ENCODE results near the gene CWF19L2.
"Not testable (repeated sequence)": the region's sequence is repeated elsewhere in the genome, so short reads cannot be mapped to it uniquely, and the experiment has no call there.

The CWF19L2 gene

DNA sequence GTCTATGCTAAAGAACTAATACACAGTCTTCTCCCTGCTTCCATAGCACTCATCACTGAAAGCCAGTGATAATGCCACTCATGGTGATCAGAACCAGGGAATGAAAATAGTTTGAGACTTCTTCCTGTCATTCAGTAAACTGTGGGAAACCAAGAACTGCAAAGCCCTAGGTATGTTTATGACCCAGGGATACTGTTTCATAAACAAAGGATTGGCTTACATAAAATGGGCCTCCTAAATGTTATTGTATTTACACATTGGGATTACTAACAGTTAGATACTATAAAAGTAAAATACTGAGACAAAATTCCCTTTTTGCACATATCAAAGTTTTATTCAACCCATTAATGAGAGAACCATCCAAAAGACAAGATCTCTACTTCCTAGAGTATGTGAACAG, 21.3 kb upstream of the CWF19L2 start:
- no peak overlapping the region for H3K4me3 ChIP-seq (ENCODE audit: low read depth in 1 of 2, low read length in 2 of 2)
- H3K36me3 ChIP-seq (ENCODE audit: control insufficient read depth in 1 of 2, insufficient read depth in 2 of 2, low read length in 2 of 2): no peaks in the 10 kb centered on the region
- no peaks in the 10 kb centered on the region for H3K4me1 ChIP-seq (ENCODE audit: control insufficient read depth in 1 of 2, insufficient read depth in 2 of 2, low read length in 2 of 2)
- H3K9ac ChIP-seq (ENCODE audit: low read depth in 1 of 2, low read length in 2 of 2): no peak overlapping the region
- no peak overlapping the region for H3K27ac ChIP-seq (ENCODE audit: low read depth, low read length)
- no peaks in the 10 kb centered on the region for H3K27me3 ChIP-seq (ENCODE audit: control insufficient read depth in 1 of 2, insufficient read depth in 2 of 2, low read length in 2 of 2)
- H3K9me3 ChIP-seq (ENCODE audit: control insufficient read depth in 1 of 2, low read length in 2 of 2): no peaks in the 10 kb centered on the region

DNA sequence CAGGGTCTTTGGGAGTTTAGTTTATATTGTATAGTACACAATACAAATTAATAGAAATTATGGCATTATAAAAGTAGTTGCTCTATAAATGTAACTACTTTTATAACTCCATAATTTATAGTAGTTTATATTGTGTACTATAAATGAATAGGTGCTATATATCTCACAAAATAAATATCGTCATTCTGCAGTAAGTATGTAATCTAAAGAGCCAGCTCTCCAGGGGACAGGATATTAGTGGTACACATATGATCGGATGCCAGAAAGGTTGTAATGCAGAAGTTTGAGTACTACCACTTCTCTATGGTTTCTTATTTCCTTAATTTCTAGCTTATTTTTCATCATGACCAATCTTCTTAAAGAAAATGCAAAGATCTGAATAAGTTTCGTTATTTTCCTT, 20.2 kb upstream of the CWF19L2 start:
- Histone ChIP-seq H3K4me1 (ENCODE audit: control insufficient read depth in 1 of 2, insufficient read depth in 2 of 2, low read length in 2 of 2) (no peaks in the 10 kb centered on the region), H3K9ac (ENCODE audit: low read depth in 1 of 2, low read length in 2 of 2) (no peak overlapping the region), H3K36me3 (ENCODE audit: control insufficient read depth in 1 of 2, insufficient read depth in 2 of 2, low read length in 2 of 2) (no peaks in the 10 kb centered on the region), H3K9me3 (ENCODE audit: control insufficient read depth in 1 of 2, low read length in 2 of 2) (no peaks in the 10 kb centered on the region), H3K27ac (ENCODE audit: low read depth, low read length) (no peak overlapping the region), H3K27me3 (ENCODE audit: control insufficient read depth in 1 of 2, insufficient read depth in 2 of 2, low read length in 2 of 2) (no peaks in the 10 kb centered on the region), H3K4me3 (ENCODE audit: low read depth in 1 of 2, low read length in 2 of 2) (no peak overlapping the region)

DNA sequence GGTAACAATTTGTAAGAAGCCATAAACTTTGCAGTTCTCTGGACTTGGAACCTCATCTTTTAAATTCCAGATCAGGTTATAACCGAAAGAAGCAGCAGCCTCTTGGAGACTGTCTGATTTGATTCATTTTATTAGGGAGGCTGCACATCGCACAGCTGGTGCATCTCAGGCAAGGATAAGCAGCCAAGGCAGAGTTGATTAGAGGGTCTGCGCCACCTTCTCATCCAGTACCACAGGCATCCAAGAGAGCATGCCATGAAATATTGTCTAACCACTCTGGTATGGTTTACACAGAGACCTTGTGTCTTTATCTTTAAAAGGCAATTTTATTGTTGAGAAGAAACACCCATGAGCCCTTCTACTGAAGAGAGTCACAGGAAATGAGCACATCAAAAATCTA, 16.2 kb upstream of the CWF19L2 start:
- H3K9me3 ChIP-seq (ENCODE audit: control insufficient read depth in 1 of 2, low read length in 2 of 2): no peaks in the 10 kb centered on the region
- no peak overlapping the region for H3K9ac ChIP-seq (ENCODE audit: low read depth in 1 of 2, low read length in 2 of 2)
- H3K4me3 ChIP-seq (ENCODE audit: low read depth in 1 of 2, low read length in 2 of 2): no peak overlapping the region
- no peaks in the 10 kb centered on the region for H3K36me3 ChIP-seq (ENCODE audit: control insufficient read depth in 1 of 2, insufficient read depth in 2 of 2, low read length in 2 of 2)
- H3K4me1 ChIP-seq (ENCODE audit: control insufficient read depth in 1 of 2, insufficient read depth in 2 of 2, low read length in 2 of 2): no peaks in the 10 kb centered on the region
- H3K27ac ChIP-seq (ENCODE audit: low read depth, low read length): no peak overlapping the region
- no peaks in the 10 kb centered on the region for H3K27me3 ChIP-seq (ENCODE audit: control insufficient read depth in 1 of 2, insufficient read depth in 2 of 2, low read length in 2 of 2)

DNA sequence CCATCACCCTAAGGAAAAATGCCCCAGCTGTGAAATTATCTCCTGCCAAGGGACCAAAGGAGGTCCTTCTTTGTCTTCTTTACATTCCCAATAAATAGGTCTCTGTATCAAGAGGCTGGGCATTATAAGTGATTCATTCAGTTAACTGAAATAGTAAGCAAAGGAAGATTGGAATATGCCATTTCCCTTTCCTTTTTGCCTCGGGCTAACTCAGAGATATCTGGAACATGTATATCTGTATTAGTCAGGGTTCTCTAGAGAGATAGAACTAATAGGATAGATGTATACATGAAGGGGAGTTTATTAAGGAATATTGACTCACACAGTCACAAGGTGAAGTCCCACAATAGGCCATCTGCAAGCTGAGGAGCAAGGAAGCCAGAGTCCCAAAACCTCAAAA, 15.3 kb upstream of the CWF19L2 start:
- H3K4me1 ChIP-seq (ENCODE audit: control insufficient read depth in 1 of 2, insufficient read depth in 2 of 2, low read length in 2 of 2): no peaks in the 10 kb centered on the region
- H3K27ac ChIP-seq (ENCODE audit: low read depth, low read length): no peak overlapping the region
- no peaks in the 10 kb centered on the region for H3K27me3 ChIP-seq (ENCODE audit: control insufficient read depth in 1 of 2, insufficient read depth in 2 of 2, low read length in 2 of 2)
- no peaks in the 10 kb centered on the region for H3K36me3 ChIP-seq (ENCODE audit: control insufficient read depth in 1 of 2, insufficient read depth in 2 of 2, low read length in 2 of 2)
- no peak overlapping the region for H3K9ac ChIP-seq (ENCODE audit: low read depth in 1 of 2, low read length in 2 of 2)
- no peaks in the 10 kb centered on the region for H3K9me3 ChIP-seq (ENCODE audit: control insufficient read depth in 1 of 2, low read length in 2 of 2)
- no peak overlapping the region for H3K4me3 ChIP-seq (ENCODE audit: low read depth in 1 of 2, low read length in 2 of 2)

DNA sequence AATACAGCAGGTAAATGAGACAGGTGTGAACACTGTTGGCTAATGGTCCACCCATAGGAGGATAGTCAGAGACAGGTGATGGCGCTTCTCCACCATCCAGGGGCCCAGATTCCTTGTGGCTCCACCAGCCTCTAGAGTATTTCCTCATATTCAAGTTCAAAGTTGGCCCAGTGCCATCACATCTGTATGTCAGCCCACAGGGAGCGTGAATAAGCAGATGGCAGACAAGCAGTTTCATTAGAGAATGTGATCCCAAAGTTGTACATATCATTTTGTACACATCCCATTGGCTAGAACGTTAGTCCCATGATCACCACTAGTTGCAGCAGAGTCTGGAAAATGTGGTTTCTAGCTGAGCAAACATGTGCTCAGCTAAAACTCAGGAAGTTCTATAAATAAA, 11.0 kb upstream of the CWF19L2 start:
- no peaks in the 10 kb centered on the region for H3K36me3 ChIP-seq (ENCODE audit: control insufficient read depth in 1 of 2, insufficient read depth in 2 of 2, low read length in 2 of 2)
- H3K9me3 ChIP-seq (ENCODE audit: control insufficient read depth in 1 of 2, low read length in 2 of 2): no peaks in the 10 kb centered on the region
- no peak overlapping the region for H3K9ac ChIP-seq (ENCODE audit: low read depth in 1 of 2, low read length in 2 of 2)
- H3K4me3 ChIP-seq (ENCODE audit: low read depth in 1 of 2, low read length in 2 of 2): no peak overlapping the region
- no peaks in the 10 kb centered on the region for H3K27me3 ChIP-seq (ENCODE audit: control insufficient read depth in 1 of 2, insufficient read depth in 2 of 2, low read length in 2 of 2)
- H3K27ac ChIP-seq (ENCODE audit: low read depth, low read length): no peak overlapping the region
- no peaks in the 10 kb centered on the region for H3K4me1 ChIP-seq (ENCODE audit: control insufficient read depth in 1 of 2, insufficient read depth in 2 of 2, low read length in 2 of 2)

DNA sequence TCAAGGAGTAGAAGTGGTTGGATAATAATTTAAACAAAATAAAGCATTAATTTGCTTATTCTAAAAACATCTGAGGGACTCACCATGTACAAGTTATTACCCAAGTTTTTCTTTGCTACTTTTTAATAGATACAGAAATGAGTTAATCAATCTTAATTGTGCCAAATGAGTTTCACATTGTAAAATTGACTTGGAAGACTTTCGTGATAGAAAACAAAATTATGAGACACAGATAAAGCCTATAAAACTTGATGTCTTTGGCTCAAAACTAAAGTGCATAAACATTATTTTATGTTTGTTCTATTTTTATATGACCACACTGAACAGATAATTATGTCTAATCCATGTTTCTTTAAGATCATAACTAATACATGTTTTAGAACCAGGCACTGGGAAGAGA, 10.1 kb upstream of the CWF19L2 start:
- Histone ChIP-seq H3K4me1 (ENCODE audit: control insufficient read depth in 1 of 2, insufficient read depth in 2 of 2, low read length in 2 of 2) (no peaks in the 10 kb centered on the region), H3K9ac (ENCODE audit: low read depth in 1 of 2, low read length in 2 of 2) (no peak overlapping the region), H3K4me3 (ENCODE audit: low read depth in 1 of 2, low read length in 2 of 2) (no peak overlapping the region), H3K27ac (ENCODE audit: low read depth, low read length) (no peak overlapping the region), H3K36me3 (ENCODE audit: control insufficient read depth in 1 of 2, insufficient read depth in 2 of 2, low read length in 2 of 2) (no peaks in the 10 kb centered on the region), H3K27me3 (ENCODE audit: control insufficient read depth in 1 of 2, insufficient read depth in 2 of 2, low read length in 2 of 2) (no peaks in the 10 kb centered on the region), H3K9me3 (ENCODE audit: control insufficient read depth in 1 of 2, low read length in 2 of 2) (no peaks in the 10 kb centered on the region)

DNA sequence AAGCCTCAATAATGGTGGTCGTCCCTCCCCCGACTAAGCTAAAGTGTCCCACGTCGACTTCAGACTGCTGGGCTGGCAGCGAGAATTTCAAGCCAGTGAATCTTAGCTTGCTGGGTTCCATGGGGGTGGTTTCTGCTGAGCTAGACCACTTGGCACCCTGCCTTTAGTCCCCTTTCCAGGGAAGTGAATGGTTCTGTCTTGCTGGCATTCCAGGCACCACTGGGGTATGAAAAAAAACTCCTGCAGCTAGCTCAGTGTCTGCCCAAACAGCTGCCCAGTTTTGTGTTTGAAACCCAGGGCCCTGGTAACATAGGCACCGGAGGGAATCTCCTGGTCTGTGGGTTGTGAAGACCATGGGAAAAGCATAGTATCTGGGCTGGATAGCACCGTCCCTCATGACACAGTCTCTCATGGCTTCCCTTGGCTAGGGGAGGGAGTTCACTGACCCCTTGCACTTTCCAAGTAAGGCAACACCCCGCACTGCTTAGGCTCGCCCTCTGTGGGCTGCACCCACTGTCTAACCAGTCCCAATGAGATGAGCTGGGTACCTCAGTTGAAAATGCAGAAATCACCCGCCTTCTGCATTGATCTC, 8.7 kb upstream of the CWF19L2 start:
- H3K9me3 ChIP-seq (ENCODE audit: control insufficient read depth in 1 of 2, low read length in 2 of 2); H3K4me1 ChIP-seq (ENCODE audit: control insufficient read depth in 1 of 2, insufficient read depth in 2 of 2, low read length in 2 of 2); H3K36me3 ChIP-seq (ENCODE audit: control insufficient read depth in 1 of 2, insufficient read depth in 2 of 2, low read length in 2 of 2); H3K4me3 ChIP-seq (ENCODE audit: low read depth in 1 of 2, low read length in 2 of 2); H3K9ac ChIP-seq (ENCODE audit: low read depth in 1 of 2, low read length in 2 of 2); H3K27me3 ChIP-seq (ENCODE audit: control insufficient read depth in 1 of 2, insufficient read depth in 2 of 2, low read length in 2 of 2); H3K27ac ChIP-seq (ENCODE audit: low read depth, low read length): not testable (repeated sequence)

DNA sequence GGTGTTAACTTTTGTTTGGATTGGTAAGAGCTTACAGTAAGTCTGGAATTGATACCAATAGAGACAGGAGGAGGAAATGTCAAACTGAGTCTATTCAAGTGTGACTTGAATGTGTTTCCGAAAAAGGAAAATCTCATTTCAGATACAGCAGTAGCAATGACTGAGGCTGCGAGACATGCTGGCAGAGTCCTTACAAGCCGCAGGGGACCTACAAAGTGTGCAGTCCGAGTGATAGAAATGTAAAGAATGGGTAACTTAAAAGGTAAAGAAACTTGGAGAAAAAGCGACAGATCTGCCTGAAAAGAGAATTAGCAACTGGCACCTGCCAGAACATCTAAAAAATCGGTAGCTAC, 444 bp downstream of the CWF19L2 start:
- peak overlapping the region; percentile 98 for H3K4me3 ChIP-seq (ENCODE audit: low read depth in 1 of 2, low read length in 2 of 2)
- peak overlapping the region; percentile 26 for H3K27ac ChIP-seq (ENCODE audit: low read depth, low read length)
- no peaks in the 10 kb centered on the region for H3K9me3 ChIP-seq (ENCODE audit: control insufficient read depth in 1 of 2, low read length in 2 of 2)
- H3K9ac ChIP-seq (ENCODE audit: low read depth in 1 of 2, low read length in 2 of 2): peak overlapping the region; percentile 79
- no peaks in the 10 kb centered on the region for H3K27me3 ChIP-seq (ENCODE audit: control insufficient read depth in 1 of 2, insufficient read depth in 2 of 2, low read length in 2 of 2)
- H3K4me1 ChIP-seq (ENCODE audit: control insufficient read depth in 1 of 2, insufficient read depth in 2 of 2, low read length in 2 of 2): peaks cover 6% of the 10 kb centered on the region in 2 donors
- peaks cover 5 to 15% of the 10 kb centered on the region in 2 donors for H3K36me3 ChIP-seq (ENCODE audit: control insufficient read depth in 1 of 2, insufficient read depth in 2 of 2, low read length in 2 of 2)

DNA sequence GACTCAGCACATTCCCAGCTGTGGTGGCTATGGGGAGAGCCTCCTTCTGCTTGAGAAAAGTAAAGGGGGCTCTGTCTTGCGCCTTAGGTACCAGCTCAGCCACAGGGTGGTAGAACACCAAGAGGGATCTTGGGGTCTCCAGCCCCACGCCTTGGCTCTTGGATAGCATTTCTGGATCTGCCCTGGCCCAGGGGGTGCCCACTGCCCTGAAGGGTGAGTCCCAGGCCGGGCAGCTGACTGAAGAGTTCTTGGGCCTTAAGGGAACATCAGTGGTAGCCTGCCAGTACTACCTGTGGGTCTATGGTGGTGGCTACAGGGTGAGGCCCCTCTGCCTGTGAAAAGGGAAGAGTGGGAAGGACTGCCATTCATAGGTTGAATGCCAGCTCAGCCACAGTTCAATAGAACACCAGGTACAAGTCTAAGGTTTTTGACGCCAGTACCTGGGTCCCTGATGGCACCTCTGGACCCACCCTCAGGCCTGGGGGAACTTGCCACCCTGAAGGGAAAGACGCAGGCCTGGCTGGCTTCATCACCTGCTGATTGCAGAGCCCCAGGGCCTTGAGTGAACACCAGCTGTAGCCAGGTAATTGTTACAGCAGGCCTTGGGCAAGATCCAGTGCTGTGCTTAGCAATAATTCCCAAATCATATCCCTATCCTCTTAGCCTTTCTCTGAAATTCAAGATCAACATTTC, 3.9 kb downstream of the CWF19L2 start:
- Histone ChIP-seq H3K36me3 (ENCODE audit: control insufficient read depth in 1 of 2, insufficient read depth in 2 of 2, low read length in 2 of 2) (peaks cover 7 to 15% of the 10 kb centered on the region in 2 donors), H3K27me3 (ENCODE audit: control insufficient read depth in 1 of 2, insufficient read depth in 2 of 2, low read length in 2 of 2) (no peaks in the 10 kb centered on the region), H3K4me3 (ENCODE audit: low read depth in 1 of 2, low read length in 2 of 2) (no peak overlapping the region), H3K9me3 (ENCODE audit: control insufficient read depth in 1 of 2, low read length in 2 of 2) (no peaks in the 10 kb centered on the region), H3K4me1 (ENCODE audit: control insufficient read depth in 1 of 2, insufficient read depth in 2 of 2, low read length in 2 of 2) (peaks cover 6% of the 10 kb centered on the region in 2 donors), H3K9ac (ENCODE audit: low read depth in 1 of 2, low read length in 2 of 2) (no peak overlapping the region), H3K27ac (ENCODE audit: low read depth, low read length) (no peak overlapping the region)

DNA sequence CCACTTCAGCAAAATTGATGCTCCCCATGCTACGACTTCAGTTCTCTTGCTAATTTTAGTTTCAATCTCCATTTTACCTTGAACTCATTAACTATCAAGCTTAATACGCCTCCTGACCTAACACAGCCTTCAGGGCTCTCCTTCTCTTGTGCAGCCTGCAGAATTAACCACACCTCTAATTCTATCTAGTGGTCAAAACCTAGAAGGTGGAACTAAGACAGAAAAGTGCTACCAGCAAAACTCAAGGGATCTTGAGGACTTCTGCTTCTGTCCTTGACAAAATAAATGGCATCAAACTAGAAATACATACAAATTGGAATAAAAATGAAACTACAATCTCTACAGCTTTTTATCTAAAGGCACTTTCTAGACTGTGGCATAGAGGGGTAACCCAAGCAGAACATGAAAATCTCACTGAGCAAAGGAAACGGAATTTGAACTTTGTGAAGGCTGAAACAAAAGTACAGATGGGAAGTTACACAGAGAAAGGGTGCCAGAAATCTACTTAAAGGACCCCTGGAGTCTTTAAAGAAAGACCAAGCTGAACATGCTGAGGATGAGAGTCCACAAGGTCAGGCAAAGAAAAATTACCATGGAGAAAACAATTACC, 10.7 kb downstream of the CWF19L2 start:
- H3K27me3 ChIP-seq (ENCODE audit: control insufficient read depth in 1 of 2, insufficient read depth in 2 of 2, low read length in 2 of 2): no peaks in the 10 kb centered on the region
- no peaks in the 10 kb centered on the region for H3K9me3 ChIP-seq (ENCODE audit: control insufficient read depth in 1 of 2, low read length in 2 of 2)
- no peaks in the 10 kb centered on the region for H3K4me1 ChIP-seq (ENCODE audit: control insufficient read depth in 1 of 2, insufficient read depth in 2 of 2, low read length in 2 of 2)
- H3K36me3 ChIP-seq (ENCODE audit: control insufficient read depth in 1 of 2, insufficient read depth in 2 of 2, low read length in 2 of 2): peaks cover 2 to 20% of the 10 kb centered on the region in 2 donors
- no peak overlapping the region for H3K9ac ChIP-seq (ENCODE audit: low read depth in 1 of 2, low read length in 2 of 2)
- no peak overlapping the region for H3K4me3 ChIP-seq (ENCODE audit: low read depth in 1 of 2, low read length in 2 of 2)
- no peak overlapping the region for H3K27ac ChIP-seq (ENCODE audit: low read depth, low read length)
